SW 1271 (cell line): ENCODE results near the gene NOXO1.
A peak's percentile ranks its signal among the peaks of the same experiment; 100 is the strongest.
"Not testable (repeated sequence)": the region's sequence is repeated elsewhere in the genome, so short reads cannot be mapped to it uniquely, and the experiment has no call there.

Experiments used
- DNase-seq, 2 experiments: peaks; one replicate each; lab custom pipeline; 2025; lab: John Stamatoyannopoulos, UW

The NOXO1 gene

DNA sequence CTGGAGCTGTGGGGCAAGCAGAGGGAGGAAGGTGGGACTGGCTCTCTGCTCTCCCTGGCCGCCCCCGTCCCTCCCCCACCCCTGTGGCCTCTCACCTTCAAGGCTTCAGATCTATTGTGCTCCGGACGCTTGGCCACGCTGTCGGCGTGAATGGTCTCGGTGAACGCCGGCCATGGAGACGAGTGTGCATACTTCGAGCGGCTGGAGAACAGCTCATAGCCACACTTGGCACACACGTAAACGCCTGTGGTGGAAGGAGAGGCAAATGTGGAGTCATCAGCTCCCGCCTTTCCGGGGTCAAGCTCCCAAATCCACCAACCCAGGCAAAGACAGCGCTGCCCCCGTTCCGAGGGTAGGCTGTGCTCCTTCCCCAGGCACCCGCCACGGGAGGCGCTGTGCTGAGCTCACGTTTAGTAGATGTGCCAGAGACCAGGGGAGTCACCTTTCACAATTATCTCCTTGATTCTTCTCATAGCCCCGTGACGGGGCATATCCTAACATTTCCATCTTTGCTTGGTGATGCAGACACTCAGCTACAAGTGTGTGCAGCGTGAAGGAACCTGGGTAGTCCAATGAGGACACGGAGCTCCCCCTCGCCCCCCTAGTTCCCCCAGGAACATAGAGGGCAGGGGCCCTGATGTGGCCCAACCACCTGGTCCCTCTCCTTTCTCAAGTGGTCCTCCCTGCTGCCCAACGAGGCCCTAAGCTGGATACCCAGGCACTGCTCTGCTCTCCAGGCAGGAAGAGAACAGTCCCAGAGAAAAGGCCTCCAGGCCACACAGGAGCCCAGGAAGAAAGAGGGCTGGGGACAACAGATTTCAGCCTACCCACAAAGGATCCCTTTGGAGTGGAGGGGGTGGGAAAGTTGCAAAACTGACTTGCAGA, 39.9 kb downstream of the NOXO1 start:
- DNase-seq = no peak

DNA sequence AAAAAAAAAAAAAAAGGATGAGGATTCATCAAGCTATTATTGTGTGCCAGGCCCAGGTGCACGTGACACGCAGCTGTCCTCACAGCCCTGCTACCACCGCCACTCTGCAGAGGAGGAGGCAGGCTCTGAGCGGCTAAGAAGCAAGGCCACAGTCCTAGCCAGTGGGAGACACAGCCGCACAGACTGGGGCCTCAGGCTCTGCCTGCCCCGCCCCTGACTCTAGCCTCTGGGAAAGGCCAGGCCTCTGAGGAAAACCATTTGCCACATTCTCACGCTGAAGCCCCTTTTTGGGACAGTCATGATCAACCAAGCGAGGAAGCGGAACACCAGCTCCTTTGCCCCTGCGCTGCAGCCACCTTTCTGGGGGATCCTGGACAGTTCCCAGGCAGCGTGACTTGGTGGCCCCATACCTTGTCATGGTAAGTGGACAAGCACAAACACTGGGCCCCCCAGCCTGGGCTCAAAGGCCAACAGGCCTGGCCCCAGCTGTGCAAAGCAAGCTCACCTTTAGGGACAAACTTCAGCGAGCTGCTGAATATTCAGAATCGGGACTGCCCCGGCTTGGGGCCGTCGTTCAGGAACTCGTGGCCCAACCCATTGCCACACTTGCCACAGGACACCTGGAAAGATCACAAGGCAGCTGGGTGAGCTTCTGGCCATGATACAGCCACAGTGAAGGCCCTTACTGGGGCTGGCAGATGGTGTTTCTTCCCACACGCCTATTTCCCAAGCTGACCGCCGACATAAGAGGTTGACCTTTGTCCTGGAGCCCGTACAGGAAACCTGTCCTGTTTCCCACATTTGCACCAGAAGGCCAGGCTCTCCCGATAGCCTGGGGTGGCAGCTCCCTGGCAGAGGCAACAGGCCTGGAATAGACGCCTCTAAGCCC, 40.8 kb downstream of the NOXO1 start:
- DNase-seq = no peak

DNA sequence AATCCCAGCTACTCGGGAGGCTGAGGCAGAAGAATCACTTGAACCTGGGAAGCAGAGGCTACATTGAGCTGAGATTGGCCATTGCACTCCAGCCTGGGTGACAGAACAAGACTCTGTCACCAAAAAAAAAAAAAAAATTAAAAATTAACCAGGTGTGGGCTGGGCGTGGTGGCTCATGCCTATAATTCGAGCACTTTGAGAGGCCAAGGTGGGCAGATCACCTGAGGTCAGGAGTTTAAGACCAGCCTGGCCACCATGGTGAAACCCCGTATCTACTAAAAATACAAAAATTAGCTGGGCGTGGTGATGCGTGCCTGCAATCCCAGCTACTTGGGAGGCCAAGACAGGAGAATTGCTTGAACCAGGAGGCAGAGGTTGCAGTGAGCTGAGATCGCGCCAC, 41.4 kb downstream of the NOXO1 start:
- not testable (repeated sequence) for DNase-seq

DNA sequence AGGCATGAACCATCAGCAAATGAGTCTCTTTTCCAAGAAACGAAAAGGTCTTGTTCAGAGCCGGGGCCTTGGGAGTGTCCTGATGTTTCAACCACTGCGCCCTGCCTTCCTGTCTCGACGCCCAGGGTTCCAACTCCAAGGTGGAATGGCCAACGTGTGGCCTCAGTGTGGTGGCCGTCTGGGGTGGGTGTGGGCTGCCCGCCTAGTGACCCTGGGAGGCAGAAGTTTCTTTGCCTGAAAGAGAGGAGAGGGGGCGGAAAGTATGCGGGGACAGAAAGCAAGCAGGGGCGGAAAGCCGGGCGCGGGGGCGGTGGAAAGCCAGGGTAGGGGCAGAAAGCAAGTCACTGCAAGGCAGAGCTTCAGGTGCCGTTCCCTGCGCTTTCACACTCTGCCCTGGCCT, 42.4 kb downstream of the NOXO1 start:
- no peak for DNase-seq

DNA sequence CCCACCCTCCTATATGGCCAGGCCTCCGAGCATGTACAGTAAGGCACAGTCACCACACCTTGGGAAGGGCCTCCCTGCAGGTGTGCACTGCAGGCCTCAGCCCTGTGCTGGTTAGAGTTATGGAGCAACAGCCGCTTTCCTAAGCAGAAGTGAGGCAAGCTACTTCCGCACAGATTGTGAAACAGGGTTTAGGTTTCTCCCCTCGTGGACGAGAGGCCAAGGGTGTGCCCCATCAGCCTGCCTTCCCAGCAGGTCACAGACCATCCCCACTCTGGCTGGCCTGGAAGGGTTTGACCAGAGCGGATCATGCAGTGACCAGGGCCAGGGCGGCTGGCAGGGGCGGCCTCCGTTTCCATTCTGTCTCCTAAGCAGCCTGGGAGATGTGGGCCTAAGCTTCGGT, 43.0 kb downstream of the NOXO1 start:
- DNase-seq = no peak

DNA sequence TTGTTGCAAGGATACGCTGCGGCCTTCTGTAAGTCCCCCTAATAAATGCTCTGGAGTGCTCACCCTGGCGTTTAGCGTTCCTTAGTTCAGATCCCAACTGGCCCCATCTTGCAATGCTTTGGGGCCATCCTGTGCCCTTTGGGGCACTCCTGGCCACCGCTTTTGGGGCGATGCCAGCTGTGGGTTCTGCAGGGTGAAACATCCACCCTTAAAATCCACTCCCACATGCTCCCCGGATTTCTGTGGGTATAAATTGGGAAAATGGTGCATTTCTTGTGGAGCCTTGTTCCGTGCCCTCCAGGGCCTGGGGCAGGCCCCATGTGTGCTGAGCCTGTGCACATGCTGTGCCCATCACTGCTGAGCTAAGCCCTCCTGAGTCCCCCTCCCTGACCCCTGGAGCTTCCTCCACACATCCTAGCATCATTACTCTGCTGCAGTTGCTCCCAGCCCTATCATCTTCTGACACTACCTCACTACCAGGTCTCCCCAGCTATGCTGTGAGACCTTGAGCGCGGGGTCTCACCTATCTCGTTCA, 44.3 kb downstream of the NOXO1 start:
- DNase-seq = no peak

DNA sequence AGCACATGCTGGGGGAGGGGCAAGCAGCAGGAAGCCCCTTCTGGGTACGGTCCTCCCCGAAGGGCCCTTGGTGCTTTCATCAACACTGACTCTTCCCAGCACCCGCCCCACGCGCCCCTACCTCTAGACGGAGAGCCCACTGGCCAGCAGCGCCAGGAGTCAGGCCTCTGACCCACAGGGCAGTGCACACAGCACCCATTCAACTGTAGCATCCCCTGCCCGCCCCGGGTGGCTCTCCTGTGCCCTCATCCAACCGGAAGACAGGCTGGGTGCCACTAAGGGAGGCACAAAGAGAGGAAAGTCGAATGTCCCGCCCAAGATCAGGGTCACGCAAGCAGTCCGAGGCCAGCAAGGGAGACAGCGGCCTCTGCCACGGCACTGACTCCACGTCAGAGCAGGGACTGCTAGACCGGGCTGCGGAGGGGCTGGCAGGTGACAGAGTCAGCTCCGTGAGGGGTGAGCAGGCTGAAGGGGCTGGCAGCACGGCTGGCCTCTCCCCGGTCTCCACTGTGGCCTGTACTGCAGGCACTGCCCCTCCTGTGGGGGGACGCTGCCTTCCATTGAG, 48.1 kb downstream of the NOXO1 start:
- DNase-seq = no peak

DNA sequence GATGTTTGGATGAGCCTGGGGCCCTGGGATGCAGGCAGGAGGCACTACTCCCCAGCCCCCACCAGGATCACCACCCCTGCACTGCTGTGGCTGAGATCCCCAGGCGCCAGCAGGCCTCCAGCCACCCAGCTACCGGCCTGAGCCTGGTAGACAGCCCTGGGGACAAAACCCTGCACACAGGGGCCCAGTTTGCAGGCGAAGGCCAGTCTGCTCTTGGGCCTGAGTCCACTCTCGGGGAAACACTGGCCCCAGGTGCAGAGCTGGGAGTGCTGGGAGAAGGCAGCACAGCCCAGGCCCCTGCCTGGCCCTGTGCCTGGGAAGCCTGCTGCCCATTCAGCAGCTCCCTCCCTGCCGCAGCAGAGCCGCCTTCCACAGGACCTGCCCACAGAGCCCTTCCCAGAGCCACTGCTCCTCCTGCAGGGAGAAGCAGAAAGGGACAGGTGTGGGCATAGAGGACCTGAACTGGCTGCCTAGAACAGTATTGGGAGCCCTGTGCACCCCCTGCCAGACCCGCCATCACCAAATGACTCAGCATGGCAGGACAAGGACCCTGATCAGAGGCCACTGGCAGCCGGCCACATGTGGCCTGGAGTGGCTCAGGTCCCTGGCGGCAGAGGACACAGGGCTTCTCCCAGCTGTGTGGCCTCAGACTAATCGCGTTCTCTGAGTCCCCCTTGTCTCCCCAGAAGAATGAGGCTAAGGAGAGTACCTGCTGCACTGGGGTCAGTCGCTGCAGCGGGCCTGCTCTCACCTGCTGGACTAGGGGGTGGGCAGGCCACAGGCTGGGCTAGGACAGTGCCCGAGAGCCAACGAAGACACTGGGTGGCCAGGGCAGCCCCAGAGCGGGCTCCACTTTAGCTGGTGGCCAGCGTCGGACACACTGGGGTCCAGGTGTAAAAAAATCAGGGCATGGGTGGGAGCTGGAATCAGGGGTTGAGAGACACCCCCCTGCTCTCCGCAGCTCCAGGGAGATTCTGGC, 48.9 kb downstream of the NOXO1 start:
- no peak for DNase-seq

DNA sequence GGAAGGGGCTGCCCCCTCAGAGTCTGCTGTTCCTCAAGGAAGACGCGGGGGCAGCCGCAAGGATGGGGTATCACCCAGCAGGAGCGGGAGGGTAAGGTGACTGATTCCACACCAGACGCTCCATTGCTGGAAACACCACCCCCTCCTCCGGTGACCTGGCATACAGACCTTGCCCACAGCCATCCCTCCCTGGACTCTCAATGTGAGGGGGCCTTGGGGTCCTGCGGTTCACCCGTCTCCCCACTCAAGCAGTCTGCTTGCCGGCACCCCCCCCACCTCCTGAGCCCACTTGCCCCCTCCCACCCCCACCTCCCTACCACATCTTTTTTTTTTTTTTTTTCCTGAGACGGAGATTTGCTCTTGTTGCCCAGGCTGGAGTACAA, 50.9 kb downstream of the NOXO1 start:
- DNase-seq = no peak

DNA sequence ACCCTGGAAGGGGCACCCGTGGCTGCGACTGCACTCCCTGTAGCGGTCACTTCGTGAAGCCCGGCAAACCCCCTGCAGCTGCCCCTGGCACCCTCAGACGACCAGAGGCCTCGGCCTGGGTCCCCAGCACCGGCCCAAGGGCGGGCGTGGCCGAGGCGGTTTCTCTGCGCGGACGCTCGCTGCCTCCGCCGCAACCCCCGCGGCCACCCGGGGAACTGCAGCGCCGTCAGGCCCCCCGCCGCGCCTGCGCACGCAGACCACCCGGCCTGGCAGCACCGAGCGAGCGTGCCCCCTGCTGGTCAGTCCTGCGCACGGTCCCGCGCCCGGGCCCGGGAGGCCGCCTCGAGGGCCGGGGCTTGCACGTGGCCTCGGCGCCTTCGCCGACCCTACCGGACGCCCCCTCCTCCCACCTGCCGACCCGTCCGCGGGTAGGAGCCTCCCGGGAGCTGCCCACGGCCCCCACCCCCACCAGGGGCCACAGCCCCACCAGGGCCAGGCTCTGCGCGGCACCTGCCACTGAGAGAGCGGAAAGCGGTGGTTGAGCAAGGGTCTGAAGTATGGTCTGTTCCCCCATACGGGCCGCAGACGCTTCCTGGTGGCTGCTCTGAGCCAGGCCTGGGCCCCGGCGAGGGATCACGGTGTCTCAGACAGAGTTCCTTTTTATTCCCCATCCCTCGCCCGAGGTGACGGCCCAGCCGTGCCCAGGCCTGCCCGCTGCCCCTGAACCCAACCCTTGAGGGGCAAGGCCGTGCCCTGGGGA, 51.5 kb downstream of the NOXO1 start:
- peak in 1 of 2 experiments; percentile 56 for DNase-seq

DNA sequence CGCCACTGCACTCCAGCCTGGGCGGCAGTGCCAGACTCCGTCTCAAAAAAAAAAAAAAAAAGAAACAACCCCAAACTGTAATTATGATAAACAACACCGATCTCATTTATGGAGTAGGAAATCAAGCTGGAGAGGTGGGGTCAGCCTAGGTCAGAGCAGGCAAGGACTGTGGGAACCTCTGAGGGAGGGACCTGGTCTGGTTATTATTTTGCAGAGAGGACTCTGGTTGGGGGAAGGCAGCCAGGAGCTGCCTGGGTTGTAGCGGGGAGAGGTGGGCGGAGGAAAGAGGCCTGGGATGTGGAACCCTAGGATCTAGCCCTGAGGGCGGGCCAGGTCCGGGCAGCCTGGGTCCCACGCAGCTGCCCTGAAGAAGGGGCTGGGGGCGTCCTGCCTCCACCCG, 52.2 kb downstream of the NOXO1 start:
- no peak for DNase-seq
